Neural progenitor cell (in vitro differentiated cells): ENCODE measurements around the gene APOL3.

ENCODE experiments used
- CTCF ChIP-seq: fragments of 200-600 bp; sonication (generic); IDR thresholded peaks from 2 replicates; pipeline ENCODE4 v1.5.1; 2017; ENCODE audit warnings: antibody characterized with exemption, mild to moderate bottlenecking
- EZH2phosphoT487 ChIP-seq: fragments of 200-600 bp; sonication (generic); IDR thresholded peaks from 2 replicates; pipeline ENCODE4 v1.6.1; 2017; ENCODE audit warnings: antibody characterized with exemption

DNA sequence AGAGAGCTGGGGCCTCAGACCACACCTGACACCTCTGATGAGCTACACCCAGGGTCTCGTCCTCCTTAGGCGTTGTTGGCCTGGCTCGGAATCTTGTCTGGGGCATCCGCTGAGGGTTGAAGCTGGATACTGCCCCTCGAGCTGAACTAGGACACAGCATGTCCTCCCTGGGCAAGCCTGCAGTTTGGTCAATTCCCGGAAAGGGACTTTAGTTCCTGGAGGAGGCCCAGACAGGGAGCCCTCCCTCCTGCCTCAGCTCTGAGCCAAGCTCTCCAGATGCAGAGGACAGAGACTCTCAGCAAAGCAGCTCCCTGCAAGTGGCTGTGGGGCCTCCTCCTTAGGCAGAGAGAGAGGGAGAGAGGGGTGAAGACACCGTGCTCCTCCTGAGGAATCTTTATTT, 4.9 kb downstream of the APOL3 start:
- TF ChIP-seq CTCF (no peak), EZH2phosphoT487 (no peak)
